ENCODE measurements around the gene PDE6C. TPM values are rescaled to one million over a fixed set of nuclear protein-coding genes. Genes with fewer than 3 reads are reported as not detected.
A peak's percentile ranks its signal among the peaks of the same experiment; 100 is the strongest.

PDE6C gene
- total RNA-seq, 1 donor from 2014 or later: not detected

- no peak overlapping the region for H3K27ac ChIP-seq (ENCODE audit: low read depth, low read length)
- peaks cover 10% of the 10 kb centered on the region for H3K4me1 ChIP-seq (ENCODE audit: insufficient read depth, low read length)
- Mint-ChIP-seq H3K4me1 (ENCODE audit: low read depth, unreplicated experiment) (peaks cover 2% of the 10 kb centered on the region), H3K4me3 (ENCODE audit: unreplicated experiment) (no peak overlapping the region), H3K27ac (ENCODE audit: unreplicated experiment) (no peak overlapping the region), H3K36me3 (ENCODE audit: low read depth, unreplicated experiment) (no peaks in the 10 kb centered on the region), H3K27me3 (ENCODE audit: low read depth, unreplicated experiment) (no peaks in the 10 kb centered on the region), H3K9me3 (ENCODE audit: unreplicated experiment) (no peaks in the 10 kb centered on the region)
- DNase-seq (ENCODE audit: low read depth) (no peak), FAIRE-seq (no peak)
- H3K9me3 ChIP-seq (ENCODE audit: insufficient read depth, low read depth, low read length): no peaks in the 10 kb centered on the region
- TF ChIP-seq, protein P1, sequence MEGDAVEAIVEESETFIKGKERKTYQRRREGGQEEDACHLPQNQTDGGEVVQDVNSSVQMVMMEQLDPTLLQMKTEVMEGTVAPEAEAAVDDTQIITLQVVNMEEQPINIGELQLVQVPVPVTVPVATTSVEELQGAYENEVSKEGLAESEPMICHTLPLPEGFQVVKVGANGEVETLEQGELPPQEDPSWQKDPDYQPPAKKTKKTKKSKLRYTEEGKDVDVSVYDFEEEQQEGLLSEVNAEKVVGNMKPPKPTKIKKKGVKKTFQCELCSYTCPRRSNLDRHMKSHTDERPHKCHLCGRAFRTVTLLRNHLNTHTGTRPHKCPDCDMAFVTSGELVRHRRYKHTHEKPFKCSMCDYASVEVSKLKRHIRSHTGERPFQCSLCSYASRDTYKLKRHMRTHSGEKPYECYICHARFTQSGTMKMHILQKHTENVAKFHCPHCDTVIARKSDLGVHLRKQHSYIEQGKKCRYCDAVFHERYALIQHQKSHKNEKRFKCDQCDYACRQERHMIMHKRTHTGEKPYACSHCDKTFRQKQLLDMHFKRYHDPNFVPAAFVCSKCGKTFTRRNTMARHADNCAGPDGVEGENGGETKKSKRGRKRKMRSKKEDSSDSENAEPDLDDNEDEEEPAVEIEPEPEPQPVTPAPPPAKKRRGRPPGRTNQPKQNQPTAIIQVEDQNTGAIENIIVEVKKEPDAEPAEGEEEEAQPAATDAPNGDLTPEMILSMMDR (IDR thresholded peaks at IDR 0.05; ENCODE audit: insufficient read depth, low read depth, low read length): no peak
- TF ChIP-seq EZH2 (IDR thresholded peaks at IDR 0.05; ENCODE audit: insufficient read depth, low read length): no peak
- H4K20me1 ChIP-seq (ENCODE audit: insufficient read depth, low read length): no peaks in the 10 kb centered on the region
- no peaks in the 10 kb centered on the region for H3K27me3 ChIP-seq (ENCODE audit: insufficient read depth, low read length)
- no peak overlapping the region for H3K4me2 ChIP-seq (ENCODE audit: low read length)
- peaks cover 4% of the 10 kb centered on the region for H3K36me3 ChIP-seq (ENCODE audit: insufficient read depth, low read length)
- H3K4me3 ChIP-seq (ENCODE audit: insufficient read depth, low read depth, low read length): no peak overlapping the region
- no peak overlapping the region for H3K9ac ChIP-seq (ENCODE audit: low read length)
- peak overlapping the region; percentile 55 for H2AFZ ChIP-seq (ENCODE audit: low read depth, low read length)
- peaks cover 19% of the 10 kb centered on the region for H3K79me2 ChIP-seq (ENCODE audit: insufficient read depth, low read length)
Observed at GRCh38 chr10:93703841-93704240, 91.5 kb downstream of the PDE6C start.

- Histone ChIP-seq H3K4me2 (ENCODE audit: low read length) (no peak overlapping the region), H3K27ac (ENCODE audit: low read depth, low read length) (no peak overlapping the region), H3K79me2 (ENCODE audit: insufficient read depth, low read length) (peaks cover 19% of the 10 kb centered on the region), H4K20me1 (ENCODE audit: insufficient read depth, low read length) (no peaks in the 10 kb centered on the region), H2AFZ (ENCODE audit: low read depth, low read length) (no peak overlapping the region), H3K9ac (ENCODE audit: low read length) (no peak overlapping the region), H3K27me3 (ENCODE audit: insufficient read depth, low read length) (no peaks in the 10 kb centered on the region), H3K4me3 (ENCODE audit: insufficient read depth, low read depth, low read length) (no peak overlapping the region), H3K36me3 (ENCODE audit: insufficient read depth, low read length) (peaks cover 2% of the 10 kb centered on the region), H3K9me3 (ENCODE audit: insufficient read depth, low read depth, low read length) (no peaks in the 10 kb centered on the region), H3K4me1 (ENCODE audit: insufficient read depth, low read length) (peaks cover 10% of the 10 kb centered on the region)
- Mint-ChIP-seq H3K27ac (ENCODE audit: unreplicated experiment) (no peak overlapping the region), H3K27me3 (ENCODE audit: low read depth, unreplicated experiment) (no peaks in the 10 kb centered on the region), H3K4me3 (ENCODE audit: unreplicated experiment) (no peak overlapping the region), H3K9me3 (ENCODE audit: unreplicated experiment) (no peaks in the 10 kb centered on the region), H3K36me3 (ENCODE audit: low read depth, unreplicated experiment) (no peaks in the 10 kb centered on the region), H3K4me1 (ENCODE audit: low read depth, unreplicated experiment) (peaks cover 2% of the 10 kb centered on the region)
- no peak for TF ChIP-seq EZH2 (IDR thresholded peaks at IDR 0.05; ENCODE audit: insufficient read depth, low read length)
- TF ChIP-seq, protein P1 (IDR thresholded peaks at IDR 0.05; ENCODE audit: insufficient read depth, low read depth, low read length): no peak
- DNase-seq (ENCODE audit: low read depth): no peak
- FAIRE-seq: no peak
Observed at GRCh38 chr10:93704451-93704850, 92.1 kb downstream of the PDE6C start.

DNA sequence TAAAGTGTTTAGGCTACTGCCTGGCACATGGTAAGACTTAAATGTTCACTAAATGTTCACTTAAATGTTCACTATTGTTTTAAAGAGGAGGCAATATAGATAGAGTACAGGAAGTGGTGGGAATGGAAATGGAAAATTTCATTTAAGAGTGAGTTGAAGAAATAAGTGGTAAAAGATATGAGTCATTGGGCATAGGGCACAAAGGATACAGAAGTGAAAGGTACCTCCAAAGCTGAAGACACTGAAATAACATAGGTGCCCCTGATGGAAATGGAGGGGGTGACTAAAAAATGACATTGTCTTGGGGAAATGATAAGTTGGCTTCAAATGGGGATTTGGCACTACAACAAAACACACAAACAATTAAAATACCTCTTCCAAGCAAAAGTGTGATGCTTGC is 95.3 kb downstream of the PDE6C start:
- TF ChIP-seq EZH2 (IDR thresholded peaks at IDR 0.05; ENCODE audit: insufficient read depth, low read length): no peak
- TF ChIP-seq, protein P1 (IDR thresholded peaks at IDR 0.05; ENCODE audit: insufficient read depth, low read depth, low read length): no peak
- Mint-ChIP-seq H3K27me3 (ENCODE audit: low read depth, unreplicated experiment) (no peaks in the 10 kb centered on the region), H3K4me3 (ENCODE audit: unreplicated experiment) (no peak overlapping the region), H3K4me1 (ENCODE audit: low read depth, unreplicated experiment) (peaks cover 2% of the 10 kb centered on the region), H3K9me3 (ENCODE audit: unreplicated experiment) (no peaks in the 10 kb centered on the region), H3K27ac (ENCODE audit: unreplicated experiment) (no peak overlapping the region), H3K36me3 (ENCODE audit: low read depth, unreplicated experiment) (no peaks in the 10 kb centered on the region)
- H3K4me3 ChIP-seq (ENCODE audit: insufficient read depth, low read depth, low read length): no peak overlapping the region
- no peak overlapping the region for H2AFZ ChIP-seq (ENCODE audit: low read depth, low read length)
- H3K36me3 ChIP-seq (ENCODE audit: insufficient read depth, low read length): no peaks in the 10 kb centered on the region
- H3K4me1 ChIP-seq (ENCODE audit: insufficient read depth, low read length): no peaks in the 10 kb centered on the region
- H4K20me1 ChIP-seq (ENCODE audit: insufficient read depth, low read length): no peaks in the 10 kb centered on the region
- no peak overlapping the region for H3K4me2 ChIP-seq (ENCODE audit: low read length)
- no peak overlapping the region for H3K9ac ChIP-seq (ENCODE audit: low read length)
- no peak for FAIRE-seq
- H3K79me2 ChIP-seq (ENCODE audit: insufficient read depth, low read length): no peaks in the 10 kb centered on the region
- no peak overlapping the region for H3K27ac ChIP-seq (ENCODE audit: low read depth, low read length)
- no peaks in the 10 kb centered on the region for H3K9me3 ChIP-seq (ENCODE audit: insufficient read depth, low read depth, low read length)
- no peak for DNase-seq (ENCODE audit: low read depth)
- no peaks in the 10 kb centered on the region for H3K27me3 ChIP-seq (ENCODE audit: insufficient read depth, low read length)
